Endodermal cell (in vitro differentiated cells): Measurements from ENCODE around the gene ZNF423. TPM values are rescaled to one million over a fixed set of nuclear protein-coding genes. Genes with fewer than 3 reads are reported as not detected.

ENCODE experiments used
- DNase-seq: peaks from one replicate; pipeline ENCODE4 v3.0.0-alpha.2; 2017
- H3K27ac ChIP-seq: 2 replicates; pipeline ENCODE4 v1.5.1; 2013; ENCODE audit warnings: mild to moderate bottlenecking, low read depth, low read length, moderate library complexity
- H3K27me3 ChIP-seq: 2 replicates; pipeline ENCODE4 v1.6.1; 2013; ENCODE audit warnings: mild to moderate bottlenecking, low read length, moderate library complexity; ENCODE audit not compliant: insufficient read depth, control insufficient read depth, poor library complexity, severe bottlenecking
- H3K36me3 ChIP-seq: 2 replicates; pipeline ENCODE4 v1.7.0; 2013; ENCODE audit warnings: mild to moderate bottlenecking, low read length, moderate library complexity; ENCODE audit not compliant: control insufficient read depth, insufficient read depth
- H3K4me1 ChIP-seq: one replicate; pipeline ENCODE4 v1.7.0; 2013; ENCODE audit warnings: low read length; ENCODE audit not compliant: control insufficient read depth, insufficient read depth
- H3K4me3 ChIP-seq: 2 replicates; pipeline ENCODE4 v1.5.1; 2013; ENCODE audit warnings: mild to moderate bottlenecking, low read length, moderate library complexity
- H3K9ac ChIP-seq: 2 replicates; pipeline ENCODE4 v1.6.1; 2013; ENCODE audit warnings: mild to moderate bottlenecking, low read length, moderate library complexity; ENCODE audit not compliant: poor library complexity, severe bottlenecking; ENCODE audit errors: extremely low read depth
- H3K9me3 ChIP-seq: 2 replicates; pipeline ENCODE4 v1.6.1; 2013; ENCODE audit warnings: mild to moderate bottlenecking, low read length, moderate library complexity; ENCODE audit not compliant: control insufficient read depth
- H3K27ac Mint-ChIP-seq: 2 replicates; pipeline ENCODE4 v1.8.0; 2020; ENCODE audit warnings: mixed read lengths
- H3K27me3 Mint-ChIP-seq: 2 replicates; pipeline ENCODE4 v1.8.0; 2021; ENCODE audit warnings: mild to moderate bottlenecking, mixed read lengths; ENCODE audit not compliant: insufficient read depth
- H3K36me3 Mint-ChIP-seq: 2 replicates; pipeline ENCODE4 v1.8.0; 2020; ENCODE audit warnings: low read depth, mixed read lengths
- H3K4me1 Mint-ChIP-seq: 2 replicates; pipeline ENCODE4 v1.8.0; 2020; ENCODE audit warnings: mixed read lengths
- H3K4me3 Mint-ChIP-seq: 2 replicates; pipeline ENCODE4 v1.8.0; 2020; ENCODE audit warnings: mild to moderate bottlenecking, moderate library complexity, mixed read lengths
- H3K9me3 Mint-ChIP-seq: 2 replicates; pipeline ENCODE4 v1.8.0; 2020; ENCODE audit warnings: mild to moderate bottlenecking, mixed read lengths
- CTCF ChIP-seq: fragments of 200-600 bp; sonication (generic); conservative IDR thresholded peaks from 2 replicates; pipeline ENCODE4 v1.5.0; 2021; ENCODE audit warnings: antibody characterized with exemption, mild to moderate bottlenecking
- WGBS, 2 experiments: methylation state at CpG; one replicate each; pipeline versions ENCODE4 v1.1.5 to v1.1.7; 2013; ENCODE audit warnings: missing lambda C conversion rate in 2 of 2, mixed read lengths in 1 of 2; ENCODE audit not compliant: insufficient coverage in 1 of 2, insufficient read length in 1 of 2; 5-methylcytosine and 5-hydroxymethylcytosine counted together
- total RNA-seq, 2 donors: library from RNA; stranded (reverse); fragmentation: NEBNext Ultra II Directional in 1 of 2; extraction: Animal tissue kit (Norgen Biotek cat#: 25700) in 1 of 2; gene quantifications; 2 replicates in 1 of 2; 3 replicates in 1 of 2; pipeline ENCODE4 v1.2.1, GENCODE V29; 2021

ZNF423 gene
- total RNA-seq, 2 donors from 2014 or later: 30.3 to 41.9 TPM

- H3K27ac Mint-ChIP-seq: peak overlapping the region; percentile 62
- Histone ChIP-seq H3K9me3 (no peaks in the 10 kb centered on the region), H3K27me3 (no peaks in the 10 kb centered on the region), H3K4me3 (no peak overlapping the region), H3K36me3 (no peaks in the 10 kb centered on the region), H3K9ac (no peak overlapping the region), H3K4me1 (peaks cover 16% of the 10 kb centered on the region), H3K27ac (no peak overlapping the region)
- DNase-seq: no peak
- TF ChIP-seq CTCF: no peak
- peaks cover 3% of the 10 kb centered on the region for H3K36me3 Mint-ChIP-seq
- no peaks in the 10 kb centered on the region for H3K9me3 Mint-ChIP-seq
- WGBS, 2 experiments: 73 to 86% methylated on average over 3 to 9 of the region's 9 CpGs
- H3K4me1 Mint-ChIP-seq: peaks cover 56% of the 10 kb centered on the region
- no peak overlapping the region for H3K4me3 Mint-ChIP-seq
- no peaks in the 10 kb centered on the region for H3K27me3 Mint-ChIP-seq
These were observed 31.3 kb downstream of the ZNF423 start for GRCh38 chr16:49824593-49824992.

GRCh38 chr16:49822649-49823370 lies 33.1 kb downstream of the ZNF423 start:
- H3K27ac ChIP-seq: no peak overlapping the region
- Mint-ChIP-seq H3K27ac (peak overlapping the region; percentile 27), H3K4me3 (no peak overlapping the region), H3K27me3 (no peaks in the 10 kb centered on the region), H3K4me1 (peaks cover 40% of the 10 kb centered on the region), H3K36me3 (peaks cover 3% of the 10 kb centered on the region), H3K9me3 (no peaks in the 10 kb centered on the region)
- no peaks in the 10 kb centered on the region for H3K36me3 ChIP-seq
- peak overlapping the region; percentile 32 for H3K4me3 ChIP-seq
- no peak overlapping the region for H3K9ac ChIP-seq
- no peak for TF ChIP-seq CTCF
- 90 to 95% methylated on average over 4 to 8 of the region's 8 CpGs for WGBS, 2 experiments
- no peaks in the 10 kb centered on the region for H3K27me3 ChIP-seq
- no peaks in the 10 kb centered on the region for H3K9me3 ChIP-seq
- H3K4me1 ChIP-seq: peaks cover 16% of the 10 kb centered on the region
- no peak for DNase-seq

- Mint-ChIP-seq H3K27me3 (no peaks in the 10 kb centered on the region), H3K36me3 (peaks cover 3% of the 10 kb centered on the region), H3K4me1 (peaks cover 32% of the 10 kb centered on the region), H3K27ac (peak overlapping the region; percentile 77), H3K4me3 (no peak overlapping the region), H3K9me3 (no peaks in the 10 kb centered on the region)
- peaks cover 16% of the 10 kb centered on the region for H3K4me1 ChIP-seq
- DNase-seq: no peak
- 60 to 78% methylated on average over 2 to 13 of the region's 13 CpGs for WGBS, 2 experiments
- H3K4me3 ChIP-seq: no peak overlapping the region
- no peaks in the 10 kb centered on the region for H3K36me3 ChIP-seq
- H3K27me3 ChIP-seq: no peaks in the 10 kb centered on the region
- H3K27ac ChIP-seq: peak overlapping the region; percentile 86
- no peaks in the 10 kb centered on the region for H3K9me3 ChIP-seq
- no peak overlapping the region for H3K9ac ChIP-seq
- no peak for TF ChIP-seq CTCF
These were observed 34.2 kb downstream of the ZNF423 start for GRCh38 chr16:49821614-49822282.
